ENCODE results near the gene SPNS2.
A peak's percentile ranks its signal among the peaks of the same experiment; 100 is the strongest.

GRCh38 chr17:4566785-4567184, 68.1 kb downstream of the SPNS2 start:
- peak; percentile 67 for TF ChIP-seq CTCF (IDR thresholded peaks at IDR 0.05; ENCODE audit: poor library complexity, severe bottlenecking)
- no peak for TF ChIP-seq EZH2 (IDR thresholded peaks at IDR 0.05; ENCODE audit: borderline replicate concordance, insufficient read depth, low read length, poor library complexity, severe bottlenecking)
